OCI-LY7 (cell line): Measurements from ENCODE around the gene ABCC3.

ENCODE experiments used
- CTCF ChIP-seq: fragments of 200-600 bp; sonication (generic); conservative IDR thresholded peaks from 2 replicates; pipeline ENCODE4 v1.5.1; 2014; ENCODE audit warnings: mild to moderate bottlenecking, antibody characterized with exemption, low read length, moderate library complexity, mixed read lengths
- EZH2phosphoT487 ChIP-seq: fragments of 200-600 bp; sonication (generic); IDR thresholded peaks from 2 replicates; pipeline ENCODE4 v1.6.1; 2018; ENCODE audit warnings: low read depth, borderline replicate concordance, mild to moderate bottlenecking, mixed run types, antibody characterized with exemption, low read length, moderate library complexity, mixed read lengths

GRCh38 chr17:50611634-50612033 is 23.0 kb upstream of the ABCC3 start:
- no peak for TF ChIP-seq CTCF
- TF ChIP-seq EZH2phosphoT487: no peak
